Cardiac fibroblast (primary cell): Measurements from ENCODE around the gene NUP214.

Source experiments
- DNase-seq, 2 donors: peaks; one replicate each; pipeline versions ENCODE4 v3.0.0 to v3.0.0-alpha.2; 2010; ENCODE audit warnings: low read depth in 2 of 2
- H3K4me3 ChIP-seq, 2 donors: replicated peaks in 1 of 2; 1 replicate in 1 of 2; 2 replicates in 1 of 2; pipeline ENCODE4 v1.5.1; 2011; ENCODE audit warnings: low read depth in 2 of 2, low read length in 2 of 2, mild to moderate bottlenecking in 2 of 2, moderate library complexity in 1 of 2
- CTCF ChIP-seq: IDR thresholded peaks from one replicate; pipeline ENCODE4 v1.5.1; 2011; ENCODE audit warnings: low read depth, mild to moderate bottlenecking, low read length, inconsistent platforms

NUP214 gene

GRCh38 chr9:131125288-131126058, at the start of gene NUP214:
Gene NUP214 (plus strand): TSS chr9:131125586. CDS start chr9:131125705, 119 bp downstream.
- DNase-seq = peak; percentile 98
- TF ChIP-seq CTCF = no peak
- H3K4me3 ChIP-seq = peak within 1 kb of the TSS; percentile 96 to 97

- no peak for TF ChIP-seq CTCF
- no peak for DNase-seq
- H3K4me3 ChIP-seq = no peak overlapping the region
Measured at GRCh38 chr9:131076347-131077195, 48.8 kb upstream of the NUP214 start.

- DNase-seq = no peak
- no peak for TF ChIP-seq CTCF
- H3K4me3 ChIP-seq = no peak overlapping the region
Measured at GRCh38 chr9:131078427-131079366, 46.7 kb upstream of the NUP214 start.

GRCh38 chr9:131080589-131080988, 44.8 kb upstream of the NUP214 start:
- no peak overlapping the region for H3K4me3 ChIP-seq
- DNase-seq = no peak
- no peak for TF ChIP-seq CTCF

- DNase-seq = no peak
- H3K4me3 ChIP-seq = no peak overlapping the region
- TF ChIP-seq CTCF = no peak
Measured at GRCh38 chr9:131081868-131082267, 43.5 kb upstream of the NUP214 start.
